Nephron progenitor cell (in vitro differentiated cells): Measurements from ENCODE around the gene AKR1E2.

Experiments
- DNase-seq: peaks from one replicate; pipeline ENCODE4 v3.0.0; 2021
- H3K27ac Mint-ChIP-seq: 2 replicates; pipeline ENCODE4 v1.8.0; 2021; ENCODE audit warnings: mild to moderate bottlenecking, moderate library complexity, mixed read lengths
- H3K27me3 Mint-ChIP-seq: 2 replicates; pipeline ENCODE4 v1.8.0; 2021; ENCODE audit warnings: mild to moderate bottlenecking, low read depth, mixed read lengths; ENCODE audit not compliant: poor library complexity
- H3K36me3 Mint-ChIP-seq: 2 replicates; pipeline ENCODE4 v1.8.0; 2021; ENCODE audit warnings: low read depth, mixed read lengths
- H3K4me1 Mint-ChIP-seq: 2 replicates; pipeline ENCODE4 v1.8.0; 2021; ENCODE audit warnings: mixed read lengths
- H3K4me3 Mint-ChIP-seq: 2 replicates; pipeline ENCODE4 v1.8.0; 2021; ENCODE audit warnings: mild to moderate bottlenecking, moderate library complexity, mixed read lengths
- H3K9me3 Mint-ChIP-seq: 2 replicates; pipeline ENCODE4 v1.8.0; 2021; ENCODE audit warnings: mild to moderate bottlenecking, moderate library complexity, mixed read lengths
- CTCF ChIP-seq: fragments of 200-600 bp; sonication (generic); IDR thresholded peaks from 2 replicates; pipeline ENCODE4 v1.5.0; 2021; ENCODE audit warnings: antibody characterized with exemption

AKR1E2 gene

GRCh38 chr10:4840151-4840550, 14.1 kb downstream of the AKR1E2 start:
- peak overlapping the region; percentile 62 for H3K27ac Mint-ChIP-seq
- no peak for TF ChIP-seq CTCF
- peaks cover 27% of the 10 kb centered on the region for H3K36me3 Mint-ChIP-seq
- no peaks in the 10 kb centered on the region for H3K27me3 Mint-ChIP-seq
- H3K4me3 Mint-ChIP-seq: no peak overlapping the region
- DNase-seq: no peak
- peaks cover 9% of the 10 kb centered on the region for H3K4me1 Mint-ChIP-seq
- peaks cover 18% of the 10 kb centered on the region for H3K9me3 Mint-ChIP-seq

- peaks cover 18% of the 10 kb centered on the region for H3K36me3 Mint-ChIP-seq
- H3K4me3 Mint-ChIP-seq: no peak overlapping the region
- TF ChIP-seq CTCF: no peak
- H3K4me1 Mint-ChIP-seq: peaks cover 9% of the 10 kb centered on the region
- DNase-seq: no peak
- H3K27me3 Mint-ChIP-seq: no peaks in the 10 kb centered on the region
- H3K9me3 Mint-ChIP-seq: peaks cover 16% of the 10 kb centered on the region
- no peak overlapping the region for H3K27ac Mint-ChIP-seq
Measured at GRCh38 chr10:4843525-4844180, 17.6 kb downstream of the AKR1E2 start.

GRCh38 chr10:4844864-4845263, 18.9 kb downstream of the AKR1E2 start:
- DNase-seq: no peak
- Mint-ChIP-seq H3K9me3 (peaks cover 16% of the 10 kb centered on the region), H3K4me1 (peaks cover 16% of the 10 kb centered on the region), H3K27ac (no peak overlapping the region), H3K4me3 (no peak overlapping the region), H3K36me3 (peaks cover 18% of the 10 kb centered on the region), H3K27me3 (no peaks in the 10 kb centered on the region)
- TF ChIP-seq CTCF: no peak

- no peak for DNase-seq
- Mint-ChIP-seq H3K4me1 (peaks cover 17% of the 10 kb centered on the region), H3K36me3 (peaks cover 18% of the 10 kb centered on the region), H3K27ac (no peak overlapping the region), H3K27me3 (no peaks in the 10 kb centered on the region), H3K9me3 (peaks cover 16% of the 10 kb centered on the region), H3K4me3 (no peak overlapping the region)
- no peak for TF ChIP-seq CTCF
Measured at GRCh38 chr10:4845766-4846165, 19.8 kb downstream of the AKR1E2 start.

GRCh38 chr10:4846775-4847174, 20.8 kb downstream of the AKR1E2 start:
- DNase-seq: no peak
- Mint-ChIP-seq H3K36me3 (peaks cover 18% of the 10 kb centered on the region), H3K27me3 (no peaks in the 10 kb centered on the region), H3K27ac (no peak overlapping the region), H3K4me3 (no peak overlapping the region), H3K9me3 (peaks cover 16% of the 10 kb centered on the region), H3K4me1 (peaks cover 18% of the 10 kb centered on the region)
- TF ChIP-seq CTCF: no peak
